Fibroblast of skin of right quadriceps (primary cell): ENCODE data around the gene ASTN1.
A peak's percentile ranks its signal among the peaks of the same experiment; 100 is the strongest.

Source experiments
- DNase-seq: peaks from one replicate; pipeline ENCODE4 v3.0.0-alpha.2; 2013

Gene ASTN1

GRCh38 chr1:177164380-177165068 lies at the start of gene ASTN1:
Gene ASTN1, minus strand, starts transcription at chr1:177164712. Its CDS starts 36 bp downstream, at chr1:177164676.
- no peak for DNase-seq

- DNase-seq: no peak
Measured at GRCh38 chr1:177211231-177211630, 46.7 kb upstream of the ASTN1 start.

- DNase-seq: no peak
Measured at GRCh38 chr1:177210071-177210470, 45.6 kb upstream of the ASTN1 start.

- peak; percentile 99 for DNase-seq
Measured at GRCh38 chr1:177209357-177209756, 44.8 kb upstream of the ASTN1 start.

GRCh38 chr1:177208920-177209319 lies 44.4 kb upstream of the ASTN1 start:
- no peak for DNase-seq

- peak; percentile 63 for DNase-seq
Measured at GRCh38 chr1:177206831-177207355, 42.4 kb upstream of the ASTN1 start.

- DNase-seq: no peak
Measured at GRCh38 chr1:177200290-177200689, 35.8 kb upstream of the ASTN1 start.

- DNase-seq: no peak
Measured at GRCh38 chr1:177198243-177198642, 33.7 kb upstream of the ASTN1 start.

GRCh38 chr1:177190308-177190970 lies 25.9 kb upstream of the ASTN1 start:
- peak; percentile 23 for DNase-seq

- DNase-seq: no peak
Measured at GRCh38 chr1:177186639-177187038, 22.1 kb upstream of the ASTN1 start.

- no peak for DNase-seq
Measured at GRCh38 chr1:177185209-177185608, 20.7 kb upstream of the ASTN1 start.

- no peak for DNase-seq
Measured at GRCh38 chr1:177183836-177184235, 19.3 kb upstream of the ASTN1 start.

GRCh38 chr1:177181631-177182291 lies 17.2 kb upstream of the ASTN1 start:
- DNase-seq: peak; percentile 44

GRCh38 chr1:177181280-177181630 lies 16.7 kb upstream of the ASTN1 start:
- no peak for DNase-seq

- DNase-seq: no peak
Measured at GRCh38 chr1:177174921-177175634, 10.6 kb upstream of the ASTN1 start.

GRCh38 chr1:177173976-177174375 lies 9.5 kb upstream of the ASTN1 start:
- no peak for DNase-seq

GRCh38 chr1:177172866-177173265 lies 8.4 kb upstream of the ASTN1 start:
- no peak for DNase-seq

- no peak for DNase-seq
Measured at GRCh38 chr1:177172272-177172671, 7.8 kb upstream of the ASTN1 start.

GRCh38 chr1:177171536-177172123 lies 7.1 kb upstream of the ASTN1 start:
- peak; percentile 15 for DNase-seq

- DNase-seq: peak; percentile 21
Measured at GRCh38 chr1:177170756-177171535, 6.4 kb upstream of the ASTN1 start, which contains the start of gene BRINP2. Gene BRINP2, plus strand, starts transcription at chr1:177170958. Its CDS starts 58,919 bp downstream, at chr1:177229877.

GRCh38 chr1:177165069-177165439 lies 542 bp upstream of the ASTN1 start:
- no peak for DNase-seq

GRCh38 chr1:177163844-177164379 lies 600 bp downstream of the ASTN1 start:
- no peak for DNase-seq
